Measurements from ENCODE around the gene CCDC127. TPM values are rescaled to one million over a fixed set of nuclear protein-coding genes. Genes with fewer than 3 reads are reported as not detected.

Gene CCDC127
- polyA plus RNA-seq, 3 donors: 0.68 to 1.5 (median 0.85) TPM

DNA sequence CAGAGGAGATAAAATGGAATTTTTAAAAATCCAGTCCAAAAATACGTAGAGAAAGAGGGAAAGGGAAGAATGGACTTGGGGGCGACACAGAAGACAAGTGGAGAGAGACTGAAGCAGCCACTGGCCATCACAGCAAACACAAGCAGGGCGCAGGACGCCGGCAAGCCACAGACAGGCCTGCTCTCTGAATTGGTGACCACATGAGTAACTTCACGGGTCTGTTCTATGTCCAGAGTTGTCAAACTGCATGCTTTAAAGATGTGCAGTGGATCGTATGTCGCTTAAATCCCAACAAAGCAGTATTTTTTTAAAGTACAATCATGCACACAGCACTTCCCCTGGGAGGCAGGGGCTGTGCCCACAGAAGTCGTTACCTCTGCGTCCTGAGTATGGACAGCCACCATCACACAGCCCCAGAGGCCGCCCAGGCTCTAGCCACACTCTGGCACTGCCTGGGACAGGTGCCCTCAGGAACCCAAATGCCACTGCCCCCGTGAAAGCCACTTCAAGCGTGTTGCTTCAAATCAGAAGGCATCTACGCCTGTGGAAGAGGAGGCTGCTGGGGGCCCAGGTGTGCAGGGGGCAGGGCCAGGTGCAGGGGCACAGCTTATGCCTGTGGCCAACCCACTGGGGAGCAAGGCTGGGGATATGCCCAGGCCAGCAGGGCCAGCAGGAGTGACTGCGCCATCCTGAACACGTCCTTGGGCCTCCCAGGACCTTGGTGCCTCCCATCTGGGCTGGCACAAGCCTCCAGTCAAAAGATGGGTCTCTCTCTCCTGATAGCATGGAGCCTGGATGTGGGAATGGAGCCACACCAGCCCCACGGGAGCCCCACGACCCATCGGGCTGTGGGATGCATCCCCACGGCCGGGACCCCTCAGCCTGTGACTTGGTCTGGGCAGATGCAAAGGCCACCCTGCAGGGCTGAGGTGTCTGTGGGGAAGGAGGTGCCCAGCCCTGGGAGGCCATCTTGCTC lies 32.6 kb downstream of the CCDC127 start:
- H3K36me3 ChIP-seq (replicated peaks in 1 of 2; ENCODE audit: control insufficient read depth in 1 of 2, insufficient read depth in 2 of 2, low read length in 2 of 2): no peaks in the 10 kb centered on the region
- no peaks in the 10 kb centered on the region for H3K27me3 ChIP-seq (ENCODE audit: control insufficient read depth in 2 of 2, insufficient read depth in 2 of 2, low read length in 2 of 2)
- no peaks in the 10 kb centered on the region for H3K79me2 ChIP-seq (ENCODE audit: insufficient read depth, low read length)
- Mint-ChIP-seq H3K9me3 (no peaks in the 10 kb centered on the region), H3K27ac (no peak overlapping the region), H3K36me3 (no peaks in the 10 kb centered on the region), H3K4me1 (peaks cover 6% of the 10 kb centered on the region), H3K27me3 (ENCODE audit: low read depth in 3 of 3) (peaks cover 6 to 10% (median 9%) of the 10 kb centered on the region in 3 donors), H3K4me3 (no peak overlapping the region)
- TF ChIP-seq, protein P1, sequence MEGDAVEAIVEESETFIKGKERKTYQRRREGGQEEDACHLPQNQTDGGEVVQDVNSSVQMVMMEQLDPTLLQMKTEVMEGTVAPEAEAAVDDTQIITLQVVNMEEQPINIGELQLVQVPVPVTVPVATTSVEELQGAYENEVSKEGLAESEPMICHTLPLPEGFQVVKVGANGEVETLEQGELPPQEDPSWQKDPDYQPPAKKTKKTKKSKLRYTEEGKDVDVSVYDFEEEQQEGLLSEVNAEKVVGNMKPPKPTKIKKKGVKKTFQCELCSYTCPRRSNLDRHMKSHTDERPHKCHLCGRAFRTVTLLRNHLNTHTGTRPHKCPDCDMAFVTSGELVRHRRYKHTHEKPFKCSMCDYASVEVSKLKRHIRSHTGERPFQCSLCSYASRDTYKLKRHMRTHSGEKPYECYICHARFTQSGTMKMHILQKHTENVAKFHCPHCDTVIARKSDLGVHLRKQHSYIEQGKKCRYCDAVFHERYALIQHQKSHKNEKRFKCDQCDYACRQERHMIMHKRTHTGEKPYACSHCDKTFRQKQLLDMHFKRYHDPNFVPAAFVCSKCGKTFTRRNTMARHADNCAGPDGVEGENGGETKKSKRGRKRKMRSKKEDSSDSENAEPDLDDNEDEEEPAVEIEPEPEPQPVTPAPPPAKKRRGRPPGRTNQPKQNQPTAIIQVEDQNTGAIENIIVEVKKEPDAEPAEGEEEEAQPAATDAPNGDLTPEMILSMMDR (IDR thresholded peaks at IDR 0.05): no peak
- no peak overlapping the region for H3K4me2 ChIP-seq (replicated peaks; ENCODE audit: extremely low read depth, low read length, poor library complexity, severe bottlenecking)
- DNase-seq: no peak
- intact Hi-C loops (cut with micrococcal nuclease): no loop called here
- peaks cover 0 to 3% of the 10 kb centered on the region in 2 donors for H3K4me1 ChIP-seq (ENCODE audit: control insufficient read depth in 1 of 2, insufficient read depth in 2 of 2, low read length in 2 of 2)
- no peak overlapping the region for H3K27ac ChIP-seq (ENCODE audit: low read depth in 1 of 2, low read length in 2 of 2)
- no peaks in the 10 kb centered on the region for H4K20me1 ChIP-seq (ENCODE audit: insufficient read depth, low read length)
- no peak overlapping the region for H2AFZ ChIP-seq (ENCODE audit: insufficient read depth, low read depth, low read length, poor library complexity, severe bottlenecking)
- no peak overlapping the region for H3K9ac ChIP-seq (ENCODE audit: insufficient read depth, low read length, poor library complexity, severe bottlenecking)
- no peaks in the 10 kb centered on the region for H3K9me3 ChIP-seq (replicated peaks in 1 of 2; ENCODE audit: control insufficient read depth in 1 of 2, insufficient read depth in 1 of 2, low read length in 2 of 2)
- 91% methylated on average over 15 of the region's 21 CpGs for WGBS (ENCODE audit: insufficient coverage)
- H3K4me3 ChIP-seq (replicated peaks in 1 of 3; ENCODE audit: low read depth in 2 of 3, low read length in 3 of 3): no peak overlapping the region

DNA sequence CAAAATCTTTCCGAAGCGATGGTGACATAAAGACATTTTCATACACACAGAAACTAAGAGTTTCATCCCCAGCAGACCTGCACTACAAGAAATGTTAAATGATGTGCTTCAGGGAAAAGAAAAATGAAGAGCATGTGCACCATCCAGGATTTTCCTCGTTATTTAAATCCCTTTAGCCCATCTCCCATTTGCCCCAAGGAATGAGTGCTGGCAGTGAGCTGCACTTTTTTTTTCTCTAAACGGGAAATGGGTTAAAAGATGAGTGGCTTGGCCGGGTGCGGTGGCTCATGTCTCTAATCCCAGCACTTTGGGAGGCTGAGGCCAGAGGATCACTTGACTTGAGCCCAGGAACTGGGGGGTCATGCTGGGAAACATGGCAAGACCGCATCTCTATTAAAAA lies 33.5 kb downstream of the CCDC127 start:
- no peaks in the 10 kb centered on the region for H3K36me3 ChIP-seq (replicated peaks in 1 of 2; ENCODE audit: control insufficient read depth in 1 of 2, insufficient read depth in 2 of 2, low read length in 2 of 2)
- TF ChIP-seq, protein P1 (IDR thresholded peaks at IDR 0.05): no peak
- H3K4me1 Mint-ChIP-seq: peaks cover 6% of the 10 kb centered on the region
- WGBS (ENCODE audit: insufficient coverage): 90% methylated on average over 3 of the region's 7 CpGs
- H3K36me3 Mint-ChIP-seq: no peaks in the 10 kb centered on the region
- H3K4me3 ChIP-seq (replicated peaks in 1 of 3; ENCODE audit: low read depth in 2 of 3, low read length in 3 of 3): no peak overlapping the region
- H4K20me1 ChIP-seq (ENCODE audit: insufficient read depth, low read length): no peaks in the 10 kb centered on the region
- no peaks in the 10 kb centered on the region for H3K79me2 ChIP-seq (ENCODE audit: insufficient read depth, low read length)
- no peaks in the 10 kb centered on the region for H3K9me3 ChIP-seq (replicated peaks in 1 of 2; ENCODE audit: control insufficient read depth in 1 of 2, insufficient read depth in 1 of 2, low read length in 2 of 2)
- no peak overlapping the region for H3K9ac ChIP-seq (ENCODE audit: insufficient read depth, low read length, poor library complexity, severe bottlenecking)
- H3K4me2 ChIP-seq (replicated peaks; ENCODE audit: extremely low read depth, low read length, poor library complexity, severe bottlenecking): no peak overlapping the region
- no peaks in the 10 kb centered on the region for H3K9me3 Mint-ChIP-seq
- peaks cover 0 to 3% of the 10 kb centered on the region in 2 donors for H3K4me1 ChIP-seq (ENCODE audit: control insufficient read depth in 1 of 2, insufficient read depth in 2 of 2, low read length in 2 of 2)
- no peak overlapping the region for H2AFZ ChIP-seq (ENCODE audit: insufficient read depth, low read depth, low read length, poor library complexity, severe bottlenecking)
- DNase-seq: no peak
- intact Hi-C loops (cut with micrococcal nuclease): no loop called here
- H3K27me3 Mint-ChIP-seq (ENCODE audit: low read depth in 3 of 3): peaks cover 5 to 8% (median 7%) of the 10 kb centered on the region in 3 donors
- H3K27me3 ChIP-seq (ENCODE audit: control insufficient read depth in 2 of 2, insufficient read depth in 2 of 2, low read length in 2 of 2): no peaks in the 10 kb centered on the region
- H3K27ac ChIP-seq (ENCODE audit: low read depth in 1 of 2, low read length in 2 of 2): no peak overlapping the region
- no peak overlapping the region for H3K4me3 Mint-ChIP-seq
- H3K27ac Mint-ChIP-seq: no peak overlapping the region

All from CD14-positive monocyte (primary cell).